ENCODE data around the gene BRD7. TPM values are rescaled to one million over a fixed set of nuclear protein-coding genes. Genes with fewer than 3 reads are reported as not detected.
A peak's percentile ranks its signal among the peaks of the same experiment; 100 is the strongest.

The BRD7 gene
- total RNA-seq, 1 donor from 2014 or later = 35.9 TPM

- no peak for DNase-seq (ENCODE audit: low read depth in 2 of 2)
Measured at GRCh38 chr16:50322333-50322732, 46.5 kb downstream of the BRD7 start.

DNA sequence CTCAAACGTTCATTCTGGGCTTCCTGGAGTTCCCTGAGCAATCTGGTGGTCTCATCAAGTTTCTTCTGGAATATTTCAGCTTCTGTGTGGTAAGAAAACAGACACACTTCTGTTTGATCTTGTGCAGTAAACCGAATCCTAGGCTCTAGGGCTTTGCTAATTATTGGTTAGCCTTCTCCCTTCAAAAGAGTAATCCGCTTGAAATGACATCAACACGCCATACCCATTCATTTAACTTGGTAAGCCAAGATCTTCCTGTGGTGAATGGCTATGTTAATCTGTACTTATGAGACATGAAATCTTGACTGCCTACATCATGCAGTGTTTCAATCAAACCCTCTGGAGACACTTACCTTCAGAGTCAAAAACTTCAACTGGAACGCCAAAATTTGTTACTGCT is 48.5 kb downstream of the BRD7 start:
- DNase-seq (ENCODE audit: low read depth in 2 of 2) = no peak

DNA sequence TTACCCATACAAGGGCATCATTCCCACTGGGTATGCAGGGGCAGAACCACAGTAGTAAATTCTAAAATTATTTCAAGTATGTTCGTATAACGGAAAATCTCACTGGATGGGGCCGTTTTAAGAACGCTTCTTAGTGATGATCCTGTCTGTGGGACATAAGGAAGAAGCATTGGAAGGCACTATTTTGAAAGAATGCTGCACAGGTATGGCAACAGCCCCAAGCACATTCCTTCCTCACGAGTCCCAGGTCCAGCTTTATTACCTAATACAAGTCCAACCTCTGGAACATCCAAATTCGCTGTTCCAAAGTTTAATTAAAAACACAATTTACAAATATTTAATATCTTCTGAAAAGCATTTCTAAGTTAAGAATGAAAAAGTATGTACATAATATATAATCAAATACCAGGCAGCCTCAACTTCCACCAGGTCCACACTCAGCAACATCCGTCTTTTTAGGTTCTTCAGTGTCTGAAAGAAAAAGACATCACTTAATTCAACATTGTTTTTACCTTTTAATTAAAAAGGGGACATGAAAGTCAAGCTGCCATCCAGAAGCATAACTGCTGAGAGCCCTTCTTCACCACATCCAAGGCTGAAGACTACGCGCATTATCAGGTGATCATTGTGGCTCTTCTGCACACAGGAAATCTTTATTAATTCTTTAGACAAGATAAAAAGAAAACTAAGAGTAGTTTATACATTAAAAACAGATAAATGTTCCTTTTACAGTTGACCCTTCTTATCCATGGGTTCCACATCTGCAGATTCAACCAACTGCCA is 49.8 kb downstream of the BRD7 start:
- DNase-seq (ENCODE audit: low read depth in 2 of 2) = no peak

- no peak for DNase-seq (ENCODE audit: low read depth in 2 of 2)
Measured at GRCh38 chr16:50316848-50317630, 51.7 kb downstream of the BRD7 start.

DNA sequence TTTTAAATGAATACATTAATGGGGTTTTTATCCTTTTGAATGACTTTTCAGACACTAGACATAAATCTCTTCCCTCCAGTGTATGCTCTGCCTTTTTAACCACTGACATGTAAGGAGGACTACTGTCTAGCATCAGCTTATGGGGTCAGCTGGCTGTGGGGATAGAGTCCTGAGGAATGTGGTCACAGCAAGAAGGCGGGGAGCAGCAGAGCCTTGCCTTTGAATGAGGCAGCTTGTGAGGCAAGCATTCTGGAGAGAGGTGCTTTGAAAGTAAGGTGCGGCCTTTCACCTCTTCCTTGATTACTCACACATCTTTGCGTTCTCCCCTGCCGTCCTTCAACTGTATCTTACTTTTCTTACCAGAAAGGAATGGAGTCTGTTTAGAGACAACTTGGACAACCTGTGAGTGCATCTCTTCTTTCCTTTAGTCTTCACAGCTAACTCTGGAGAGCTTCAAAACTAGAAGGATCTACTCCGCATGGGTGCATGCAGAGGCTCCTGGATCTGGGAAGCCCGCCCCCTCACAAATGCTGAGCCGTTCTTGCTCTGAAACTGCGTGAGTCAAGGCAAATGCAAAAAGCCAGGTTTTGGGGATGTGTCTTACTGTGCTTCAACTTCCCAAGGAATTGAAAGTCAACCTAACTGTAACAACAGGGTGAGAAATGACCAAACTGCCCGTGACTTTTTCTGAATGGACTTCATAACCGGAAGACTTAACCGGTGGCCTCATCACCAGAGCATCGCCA is 52.5 kb downstream of the BRD7 start:
- DNase-seq (ENCODE audit: low read depth in 2 of 2) = no peak

DNA sequence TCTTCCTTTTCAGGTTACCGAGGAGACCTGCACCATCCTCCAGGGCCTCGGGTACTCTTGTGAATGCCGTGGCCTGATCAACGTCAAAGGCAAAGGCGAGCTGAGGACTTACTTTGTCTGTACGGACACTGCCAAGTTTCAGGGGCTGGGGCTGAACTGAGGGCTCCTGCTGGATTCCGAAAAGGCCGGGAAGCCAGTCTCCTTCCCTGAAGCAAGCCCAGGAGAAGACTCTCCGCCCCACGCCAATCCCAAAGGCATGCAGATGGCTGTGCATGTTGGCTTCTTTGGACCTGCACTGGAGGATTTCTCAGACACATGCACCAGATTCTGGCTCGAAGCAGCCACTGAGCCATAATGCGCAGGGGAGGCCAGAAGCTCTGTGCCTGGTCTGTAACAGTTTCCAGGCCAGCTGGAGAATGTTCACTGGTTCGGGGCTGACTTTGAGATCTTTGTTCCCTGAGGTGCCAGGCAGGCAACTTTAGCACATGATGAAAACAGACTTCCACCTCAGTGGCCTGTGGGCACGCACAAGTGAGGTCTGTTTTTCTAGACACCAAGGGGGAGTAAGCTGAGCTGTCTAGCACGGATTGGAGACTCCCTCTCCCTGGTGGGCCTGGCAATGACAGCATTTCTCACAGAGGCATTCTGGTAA is 53.3 kb downstream of the BRD7 start:
- no peak for DNase-seq (ENCODE audit: low read depth in 2 of 2)

DNA sequence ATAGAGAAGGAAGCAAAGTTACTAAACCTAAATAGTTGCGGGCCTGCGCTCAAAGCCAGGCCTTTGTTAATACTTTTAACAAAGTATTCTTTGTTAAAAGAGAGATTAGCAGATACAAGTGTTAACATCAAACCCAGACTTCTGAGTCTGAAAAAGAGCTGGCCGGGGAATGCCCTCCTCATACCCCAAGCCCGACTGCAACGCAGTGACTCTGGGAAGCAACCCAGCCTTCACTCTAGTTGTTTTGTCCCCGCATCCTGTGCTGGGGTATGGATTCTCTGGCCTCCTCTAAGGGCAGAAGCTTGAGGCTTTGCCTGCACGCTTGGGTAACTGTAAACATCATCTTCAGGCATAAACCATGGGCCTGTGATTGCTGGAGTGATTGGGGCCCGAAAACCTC is 54.1 kb downstream of the BRD7 start:
- no peak for DNase-seq (ENCODE audit: low read depth in 2 of 2)

DNA sequence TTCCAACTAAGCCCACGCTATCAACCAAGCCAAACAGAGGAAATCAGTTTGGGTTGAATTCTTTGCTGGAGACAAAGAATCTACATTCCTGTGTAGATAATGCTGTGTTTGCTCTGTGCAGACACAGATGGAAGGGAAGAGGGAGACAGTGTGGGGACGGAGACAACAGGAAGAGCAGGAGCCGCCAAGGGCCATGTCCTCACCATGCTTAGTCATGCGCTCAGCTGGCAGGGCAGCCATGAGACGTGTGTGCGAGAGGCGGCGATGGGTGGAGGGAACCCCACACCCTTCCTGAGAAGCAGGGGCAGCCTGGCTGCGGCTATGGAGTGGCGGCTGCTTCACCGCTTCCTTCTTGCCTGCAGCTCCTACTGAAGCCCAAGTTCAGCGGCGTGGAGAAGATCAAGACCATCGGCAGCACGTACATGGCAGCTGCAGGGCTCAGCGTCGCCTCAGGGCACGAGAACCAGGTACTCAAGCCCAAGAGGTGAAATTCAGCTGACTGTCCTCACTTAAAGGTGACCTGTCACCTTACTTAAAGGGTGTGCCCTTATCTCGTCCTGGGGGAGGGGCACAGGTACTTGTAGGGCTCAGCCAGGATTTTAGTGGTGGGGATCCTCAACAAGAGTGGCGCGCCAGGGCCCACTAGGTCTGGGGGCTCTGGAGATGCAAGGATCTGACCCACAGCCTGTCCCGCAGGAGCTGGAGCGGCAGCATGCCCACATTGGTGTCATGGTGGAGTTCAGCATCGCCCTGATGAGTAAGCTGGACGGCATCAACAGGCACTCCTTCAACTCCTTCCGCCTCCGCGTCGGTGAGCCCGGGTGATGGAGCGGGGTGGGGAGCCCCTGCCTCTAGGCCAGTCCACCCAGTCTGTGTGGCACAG is 55.0 kb downstream of the BRD7 start:
- DNase-seq (ENCODE audit: low read depth in 2 of 2) = peak; percentile 33 to 80

DNA sequence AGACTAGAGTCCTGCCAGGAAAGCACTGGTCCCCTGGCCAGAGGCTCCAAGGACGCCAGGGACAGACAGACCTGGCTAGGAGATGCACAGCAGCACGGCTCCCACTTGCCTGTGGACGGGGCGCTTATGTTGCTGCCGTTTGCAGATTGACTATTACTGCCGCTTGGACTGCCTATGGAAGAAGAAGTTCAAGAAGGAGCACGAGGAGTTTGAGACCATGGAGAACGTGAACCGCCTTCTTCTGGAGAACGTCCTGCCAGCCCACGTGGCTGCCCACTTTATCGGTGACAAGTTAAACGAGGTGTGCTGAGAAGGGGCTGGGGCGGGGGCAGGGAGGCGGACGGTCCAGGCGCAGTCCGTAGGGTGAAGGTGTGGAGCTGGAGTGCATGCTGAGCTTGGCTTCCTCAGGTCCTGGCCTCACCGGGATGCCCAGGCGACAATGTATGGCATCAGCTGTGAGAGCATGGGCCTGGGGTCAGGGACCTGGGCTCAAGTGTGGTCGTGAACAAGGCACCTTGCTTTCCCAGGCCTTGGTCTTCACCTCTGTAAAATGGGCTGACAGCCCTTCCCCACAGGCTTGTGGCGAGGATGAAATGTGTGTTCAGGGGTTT is 56.8 kb downstream of the BRD7 start:
- DNase-seq (ENCODE audit: low read depth in 2 of 2) = no peak

DNA sequence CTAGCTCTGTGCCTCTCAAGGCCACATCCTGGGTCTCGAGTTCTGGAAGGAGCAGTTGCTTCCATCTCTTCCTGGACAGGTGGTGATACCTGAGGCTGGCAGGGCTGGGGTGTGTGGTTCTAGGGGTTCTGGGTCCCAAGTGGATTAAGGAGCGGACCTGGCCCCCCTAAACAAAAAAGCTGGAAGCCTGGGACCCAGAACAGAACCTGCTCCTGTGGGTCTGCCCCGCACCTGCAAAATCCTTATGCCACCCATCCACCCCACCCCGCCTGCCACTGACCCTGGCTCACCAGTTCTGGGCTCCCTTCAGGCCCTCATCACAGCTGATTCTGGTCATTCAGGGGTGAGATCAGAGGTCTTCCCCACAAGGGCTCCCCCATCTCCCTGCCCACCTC is 57.7 kb downstream of the BRD7 start:
- DNase-seq (ENCODE audit: low read depth in 2 of 2) = no peak

- DNase-seq (ENCODE audit: low read depth in 2 of 2) = peak in 1 of 2 donors; percentile 7
Measured at GRCh38 chr16:50310308-50311133, 58.3 kb downstream of the BRD7 start.

DNA sequence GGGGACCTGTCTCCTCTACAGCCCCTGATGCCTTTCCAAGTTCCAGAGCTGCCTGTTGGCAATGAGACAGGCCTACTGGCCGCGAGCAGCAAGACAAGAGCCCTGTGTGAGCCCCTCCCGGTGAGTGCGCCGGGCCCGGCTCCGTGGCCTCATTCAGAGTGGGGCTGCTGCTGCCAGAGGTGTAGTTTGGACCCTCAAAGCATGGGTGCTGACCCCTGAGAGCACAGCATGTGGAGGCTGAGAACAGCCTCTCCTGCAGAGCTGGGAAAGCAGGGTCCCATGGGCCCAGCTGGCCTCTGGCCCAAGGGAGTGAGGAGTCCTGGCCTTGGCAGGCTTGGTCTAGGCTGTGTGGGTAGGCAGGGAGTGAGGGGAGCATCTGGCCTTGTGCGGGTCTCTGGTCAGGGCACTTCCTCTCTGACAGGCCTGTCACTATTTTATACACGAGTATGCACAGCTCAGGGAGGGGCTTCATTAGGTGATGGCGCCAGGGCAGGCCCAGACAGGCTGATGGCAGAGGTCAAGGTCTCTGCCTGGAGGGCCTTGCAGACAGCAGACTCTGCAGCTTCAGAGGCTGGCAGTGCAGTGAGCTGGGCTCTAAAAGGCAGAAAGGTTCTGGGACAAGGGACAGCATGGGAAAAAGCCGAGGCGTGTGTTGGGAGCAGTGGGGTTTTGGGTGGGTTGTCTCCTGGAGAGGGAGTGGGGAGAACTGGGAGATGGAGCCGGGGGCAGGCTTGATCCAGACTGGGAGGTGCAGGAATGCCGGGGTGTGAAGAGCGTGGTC is 59.1 kb downstream of the BRD7 start:
- no peak for DNase-seq (ENCODE audit: low read depth in 2 of 2)

DNA sequence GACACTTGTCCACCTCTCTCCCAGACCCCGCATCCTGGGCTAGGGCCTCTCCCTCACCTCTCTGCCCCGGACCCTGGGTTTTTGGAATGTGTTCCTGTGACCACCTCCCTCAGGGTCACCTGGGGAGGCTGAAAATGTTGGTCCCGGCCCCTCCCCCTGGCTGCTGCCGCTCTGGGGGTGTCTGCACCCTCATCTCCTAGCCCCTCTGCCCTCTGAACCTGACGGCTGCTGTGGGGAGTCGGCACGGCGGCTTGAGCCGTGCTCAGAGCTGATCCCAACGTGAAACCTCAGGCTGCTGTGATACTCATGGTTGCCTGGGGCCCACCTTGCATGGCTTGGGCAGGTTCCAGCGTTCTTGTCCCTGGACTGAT is 59.6 kb downstream of the BRD7 start:
- DNase-seq (ENCODE audit: low read depth in 2 of 2) = no peak

DNA sequence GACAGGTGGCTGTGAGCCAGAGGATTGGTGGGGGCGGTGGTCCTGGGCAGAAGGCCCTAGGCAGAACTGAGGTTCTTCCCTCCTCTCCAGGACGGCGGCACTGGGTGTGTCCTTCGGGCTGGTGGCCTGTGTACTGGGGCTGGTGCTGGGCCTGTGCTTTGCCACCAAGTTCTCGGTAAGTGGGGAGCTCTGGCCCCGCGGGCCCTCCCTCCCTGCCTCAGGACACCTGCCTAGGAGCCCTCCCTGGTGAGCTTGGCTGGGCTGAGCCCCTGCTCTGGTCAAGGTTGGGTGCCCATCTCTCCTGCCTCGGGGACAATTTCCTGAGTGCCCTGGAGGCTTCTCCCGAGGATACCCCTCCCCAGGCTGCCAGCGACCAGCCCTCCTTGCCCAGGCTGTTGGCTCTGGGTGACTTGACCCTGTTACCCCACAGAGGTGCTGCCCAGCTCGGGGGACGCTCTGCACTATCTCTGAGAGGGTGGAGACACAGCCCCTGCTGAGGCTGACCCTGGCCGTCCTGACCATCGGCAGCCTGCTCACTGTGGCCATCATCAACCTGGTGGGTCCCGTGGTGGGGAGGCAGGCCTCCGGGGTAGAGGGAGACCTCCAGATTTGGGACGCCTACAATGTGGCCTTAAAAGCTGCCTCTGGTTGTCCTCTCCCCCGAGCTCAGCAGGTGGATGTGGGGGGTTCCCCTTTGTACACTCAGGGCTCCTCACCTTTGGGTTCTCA is 60.4 kb downstream of the BRD7 start:
- no peak for DNase-seq (ENCODE audit: low read depth in 2 of 2)

- no peak for DNase-seq (ENCODE audit: low read depth in 2 of 2)
Measured at GRCh38 chr16:50306287-50306686, 62.5 kb downstream of the BRD7 start.

DNA sequence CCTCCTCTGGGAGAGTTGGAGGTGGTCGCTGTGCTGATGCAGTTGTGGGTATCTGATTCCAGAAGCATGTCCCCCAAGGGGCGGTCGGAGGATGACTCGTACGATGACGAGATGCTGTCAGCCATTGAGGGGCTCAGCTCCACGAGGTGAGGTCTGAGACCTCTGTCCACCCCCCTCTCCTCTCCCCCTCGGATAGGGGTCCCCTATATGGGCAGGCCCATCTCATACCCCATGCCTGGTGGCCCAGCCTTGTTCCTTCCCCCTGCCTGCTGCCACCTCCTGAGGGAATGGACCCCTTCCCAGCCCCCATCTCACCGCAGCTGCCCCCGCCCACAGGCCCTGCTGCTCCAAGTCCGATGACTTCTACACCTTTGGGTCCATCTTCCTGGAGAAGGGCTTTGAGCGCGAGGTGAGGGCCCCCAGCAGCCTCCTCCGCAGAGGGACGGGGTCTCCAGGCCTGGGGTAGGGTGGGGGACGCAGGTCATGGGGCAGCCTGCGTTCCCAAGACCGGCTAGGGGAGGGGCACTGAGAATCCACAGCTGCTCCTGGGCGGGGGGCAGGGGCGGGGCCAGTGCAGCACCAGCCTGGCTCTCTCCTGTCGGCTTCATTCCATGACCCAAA is 63.2 kb downstream of the BRD7 start:
- no peak for DNase-seq (ENCODE audit: low read depth in 2 of 2)

Data from dermis microvascular lymphatic vessel endothelial cell (primary cell).